ENCODE results near the gene CCDC174. TPM values are rescaled to one million over a fixed set of nuclear protein-coding genes. Genes with fewer than 3 reads are reported as not detected.

Gene CCDC174
- total and polyA plus RNA-seq, 2 donors (not counting 3 experiments of a cell fraction or from before 2014, with no cell fraction given), result 4.7 to 16.6 TPM

DNA sequence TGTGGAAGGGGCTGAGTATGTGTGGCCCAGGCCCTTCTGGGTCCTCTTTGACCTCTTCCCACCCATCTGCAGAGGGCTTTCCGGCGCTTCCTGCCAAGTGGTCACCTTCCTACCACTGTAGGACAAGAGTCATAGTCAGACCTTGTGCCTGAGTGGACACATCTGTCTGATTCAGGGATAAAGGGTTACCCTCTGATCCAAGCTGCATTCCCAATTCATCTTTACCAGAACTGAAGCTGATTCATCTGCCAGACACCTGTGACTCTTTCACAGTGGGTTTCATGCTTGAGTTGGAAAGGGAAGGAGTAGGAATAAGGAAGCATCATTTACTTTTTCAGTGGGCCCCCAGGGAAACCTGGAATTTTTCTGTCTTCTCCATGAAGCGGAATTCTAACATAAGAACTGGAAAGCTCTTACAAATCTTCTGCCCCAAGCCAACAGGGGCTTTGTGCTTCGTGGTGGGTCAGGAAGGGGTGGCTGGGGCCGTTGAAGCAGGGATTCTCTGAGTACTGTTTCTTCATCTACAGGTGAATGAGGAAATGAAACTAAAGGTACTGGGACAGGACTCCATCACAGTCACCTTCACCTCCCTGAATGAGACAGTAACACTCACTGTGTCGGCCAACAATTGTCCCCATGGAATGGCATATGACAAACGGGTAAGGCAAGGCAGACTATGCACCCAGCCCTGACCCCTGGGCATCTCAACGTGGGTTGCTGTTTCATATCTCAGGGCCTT lies 69.7 kb downstream of the CCDC174 start:
- FAIRE-seq (no peak), DNase-seq (ENCODE audit: low read depth, low spot score) (no peak)
- POLR2A ChIA-PET, result no interaction called here
- intact Hi-C loops (cut with micrococcal nuclease) (no loop called here), dilution Hi-C loops (cut with MboI; ENCODE audit: extremely low pct_ligation_motif_present, low sequenced_read_pairs) (no loop called here)
- H4K20me1 ChIP-seq (replicated peaks; ENCODE audit: control insufficient read depth, extremely low read depth, insufficient read depth, low read length), result no peaks in the 10 kb centered on the region
- H3K79me2 ChIP-seq (ENCODE audit: control insufficient read depth, insufficient read depth, low read length), result no peaks in the 10 kb centered on the region
- no peaks in the 10 kb centered on the region for H3K4me1 ChIP-seq (ENCODE audit: control insufficient read depth, extremely low read depth, insufficient read depth, low read length)
- no peaks in the 10 kb centered on the region for H3K9me1 ChIP-seq (replicated peaks; ENCODE audit: control insufficient read depth, extremely low read depth, insufficient read depth, low read length)
- no peak overlapping the region for H2AFZ ChIP-seq (ENCODE audit: low read depth, low read length)
- no peak overlapping the region for H3K4me2 ChIP-seq (ENCODE audit: insufficient read depth, low read length)
- BruUV-seq (replicated peaks), result no TSS peak
- TF ChIP-seq EZH2 (IDR thresholded peaks at IDR 0.05; ENCODE audit: borderline replicate concordance, low read depth, low read length, severe bottlenecking), result no peak
- TF ChIP-seq JUN (IDR thresholded peaks at IDR 0.05; ENCODE audit: borderline replicate concordance, insufficient read depth, insufficient read length, low read depth), result no peak
- TF ChIP-seq MYC (IDR thresholded peaks at IDR 0.05; ENCODE audit: low read depth, low read length), result no peak
- no peak for TF ChIP-seq POLR2A (IDR thresholded peaks at IDR 0.05; ENCODE audit: low read depth, low read length)
- TF ChIP-seq GATA2 (IDR thresholded peaks at IDR 0.05; ENCODE audit: insufficient read depth, insufficient read length, low read depth, low read length), result no peak
- TF ChIP-seq, protein P1, sequence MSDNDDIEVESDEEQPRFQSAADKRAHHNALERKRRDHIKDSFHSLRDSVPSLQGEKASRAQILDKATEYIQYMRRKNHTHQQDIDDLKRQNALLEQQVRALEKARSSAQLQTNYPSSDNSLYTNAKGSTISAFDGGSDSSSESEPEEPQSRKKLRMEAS (IDR thresholded peaks at IDR 0.05; ENCODE audit: insufficient read depth, insufficient read length), result no peak
- TF ChIP-seq POLR2AphosphoS5 (IDR thresholded peaks at IDR 0.05; ENCODE audit: insufficient read depth, low read depth, low read length), result no peak
- no peak for TF ChIP-seq FOS (IDR thresholded peaks at IDR 0.05; ENCODE audit: borderline replicate concordance, insufficient read depth, low read length)
- TF ChIP-seq, protein P2, sequence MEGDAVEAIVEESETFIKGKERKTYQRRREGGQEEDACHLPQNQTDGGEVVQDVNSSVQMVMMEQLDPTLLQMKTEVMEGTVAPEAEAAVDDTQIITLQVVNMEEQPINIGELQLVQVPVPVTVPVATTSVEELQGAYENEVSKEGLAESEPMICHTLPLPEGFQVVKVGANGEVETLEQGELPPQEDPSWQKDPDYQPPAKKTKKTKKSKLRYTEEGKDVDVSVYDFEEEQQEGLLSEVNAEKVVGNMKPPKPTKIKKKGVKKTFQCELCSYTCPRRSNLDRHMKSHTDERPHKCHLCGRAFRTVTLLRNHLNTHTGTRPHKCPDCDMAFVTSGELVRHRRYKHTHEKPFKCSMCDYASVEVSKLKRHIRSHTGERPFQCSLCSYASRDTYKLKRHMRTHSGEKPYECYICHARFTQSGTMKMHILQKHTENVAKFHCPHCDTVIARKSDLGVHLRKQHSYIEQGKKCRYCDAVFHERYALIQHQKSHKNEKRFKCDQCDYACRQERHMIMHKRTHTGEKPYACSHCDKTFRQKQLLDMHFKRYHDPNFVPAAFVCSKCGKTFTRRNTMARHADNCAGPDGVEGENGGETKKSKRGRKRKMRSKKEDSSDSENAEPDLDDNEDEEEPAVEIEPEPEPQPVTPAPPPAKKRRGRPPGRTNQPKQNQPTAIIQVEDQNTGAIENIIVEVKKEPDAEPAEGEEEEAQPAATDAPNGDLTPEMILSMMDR (IDR thresholded peaks at IDR 0.05; ENCODE audit: extremely low read depth in 1 of 2, insufficient read depth in 1 of 2, low read depth in 1 of 2, low read length in 2 of 2), result no peak
- no peaks in the 10 kb centered on the region for H3K36me3 ChIP-seq (ENCODE audit: control insufficient read depth in 2 of 2, extremely low read depth in 1 of 2, insufficient read depth in 2 of 2, low read length in 2 of 2)
- CTCF ChIA-PET, result interaction anchor here (1.7 kb wide), 1 partner anchor 60 kb away, joined by 6 read pairs; no protein-coding TSS in a partner anchor
- no peak overlapping the region for H3K27ac ChIP-seq (ENCODE audit: insufficient read depth, low read depth, low read length)
- H3K27me3 ChIP-seq (ENCODE audit: control insufficient read depth in 2 of 2, insufficient read depth in 2 of 2, low read length in 2 of 2), result peaks cover 2 to 12% of the 10 kb centered on the region in 2 experiments
- no peak overlapping the region for H3K9ac ChIP-seq (replicated peaks; ENCODE audit: extremely low read depth, insufficient read depth, low read length)
- no peaks in the 10 kb centered on the region for H3K9me3 ChIP-seq (replicated peaks; ENCODE audit: control insufficient read depth, insufficient read depth, low read length)
- H3K4me3 ChIP-seq (replicated peaks in 1 of 3; ENCODE audit: insufficient read depth in 1 of 3, low read depth in 1 of 3, low read length in 3 of 3), result no peak overlapping the region

Other genes with a start within 250 kb of the CCDC174 start
- 33.8 and 38.0 TPM in 2 replicates for gene SLC6A6, start 249.2 kb upstream of the CCDC174 start, total RNA-seq
- 24.8 and 25.7 TPM in 2 replicates for gene SLC6A6, start 249.2 kb upstream of the CCDC174 start, polyA plus RNA-seq
- gene GRIP2, start 111.4 kb upstream of the CCDC174 start, total RNA-seq, result not detected in 2 replicates
- gene GRIP2, start 111.4 kb upstream of the CCDC174 start, polyA plus RNA-seq, result not detected in 2 replicates
- gene C3orf20, start 23.4 kb downstream of the CCDC174 start, total RNA-seq, result not detected in 2 replicates
- gene C3orf20, start 23.4 kb downstream of the CCDC174 start, polyA plus RNA-seq, result not detected in 2 replicates
- gene FGD5, start 167.2 kb downstream of the CCDC174 start, total RNA-seq, result 134 and 141 TPM in 2 replicates
- gene FGD5, start 167.2 kb downstream of the CCDC174 start, polyA plus RNA-seq, result 45.4 and 49.6 TPM in 2 replicates

Measured in endothelial cell of umbilical vein (primary cell).